ENCODE data around the gene LRRC47.

The LRRC47 gene

DNA sequence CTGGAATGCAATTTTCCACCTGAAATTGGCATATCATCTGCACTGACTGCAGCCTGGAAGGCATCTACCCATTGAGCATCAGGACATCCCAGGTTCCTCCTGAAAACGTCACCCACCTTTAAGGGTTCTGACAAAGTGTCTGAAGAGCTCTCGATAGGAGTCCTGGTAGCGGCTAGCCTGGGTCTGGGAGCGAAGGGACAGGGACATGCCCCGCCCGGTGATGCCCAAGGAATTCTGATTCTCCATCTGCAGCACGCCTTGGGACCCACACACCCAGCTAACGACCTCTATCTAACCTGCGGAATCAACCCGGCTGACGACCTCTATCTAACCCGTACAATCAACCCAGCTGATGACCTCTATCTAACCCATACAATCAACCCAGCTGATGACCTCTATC, 57.4 kb downstream of the LRRC47 start:
- Histone ChIP-seq H3K4me1 (ENCODE audit: control insufficient read depth, insufficient read depth, low read length, poor library complexity, severe bottlenecking) (no peaks in the 10 kb centered on the region), H3K27ac (ENCODE audit: low read depth, low read length, severe bottlenecking) (no peak overlapping the region), H3K4me3 (ENCODE audit: extremely low read depth, insufficient read depth, low read length, poor library complexity, severe bottlenecking) (no peak overlapping the region), H3K36me3 (ENCODE audit: control insufficient read depth, insufficient read depth, low read length) (peaks cover 78% of the 10 kb centered on the region), H3K9me3 (ENCODE audit: control insufficient read depth, low read length) (no peaks in the 10 kb centered on the region)
- 93 to 98% methylated on average over 8 to 12 of the region's 12 CpGs for WGBS, 2 experiments (ENCODE audit: insufficient coverage in 2 of 2)

DNA sequence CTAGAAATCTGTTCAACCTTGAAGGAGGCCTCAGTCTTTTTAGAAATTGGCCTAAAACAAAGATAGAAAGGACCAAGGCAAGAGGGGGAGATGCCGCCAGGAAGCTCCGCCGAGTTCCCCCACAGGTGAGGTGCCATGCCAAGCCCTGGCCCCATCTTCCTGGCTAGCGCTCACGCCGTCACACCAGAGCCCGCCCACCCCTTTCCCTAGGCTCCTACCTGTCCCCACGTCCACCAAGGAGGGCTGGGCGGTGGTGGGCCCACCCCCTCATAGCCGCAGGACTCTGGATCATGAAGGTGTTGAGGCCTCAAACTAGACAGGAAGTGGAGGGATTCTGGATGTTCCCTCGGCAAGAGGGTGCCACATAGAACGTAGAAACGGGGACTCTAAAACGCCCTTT, 59.6 kb downstream of the LRRC47 start:
- 92 to 99% methylated on average over 12 to 14 of the region's 14 CpGs for WGBS, 2 experiments (ENCODE audit: insufficient coverage in 2 of 2)
- peaks cover 2% of the 10 kb centered on the region for H3K4me1 ChIP-seq (ENCODE audit: control insufficient read depth, insufficient read depth, low read length, poor library complexity, severe bottlenecking)
- H3K27ac ChIP-seq (ENCODE audit: low read depth, low read length, severe bottlenecking): no peak overlapping the region
- no peaks in the 10 kb centered on the region for H3K9me3 ChIP-seq (ENCODE audit: control insufficient read depth, low read length)
- peaks cover 57% of the 10 kb centered on the region for H3K36me3 ChIP-seq (ENCODE audit: control insufficient read depth, insufficient read depth, low read length)
- no peak overlapping the region for H3K4me3 ChIP-seq (ENCODE audit: extremely low read depth, insufficient read depth, low read length, poor library complexity, severe bottlenecking)

DNA sequence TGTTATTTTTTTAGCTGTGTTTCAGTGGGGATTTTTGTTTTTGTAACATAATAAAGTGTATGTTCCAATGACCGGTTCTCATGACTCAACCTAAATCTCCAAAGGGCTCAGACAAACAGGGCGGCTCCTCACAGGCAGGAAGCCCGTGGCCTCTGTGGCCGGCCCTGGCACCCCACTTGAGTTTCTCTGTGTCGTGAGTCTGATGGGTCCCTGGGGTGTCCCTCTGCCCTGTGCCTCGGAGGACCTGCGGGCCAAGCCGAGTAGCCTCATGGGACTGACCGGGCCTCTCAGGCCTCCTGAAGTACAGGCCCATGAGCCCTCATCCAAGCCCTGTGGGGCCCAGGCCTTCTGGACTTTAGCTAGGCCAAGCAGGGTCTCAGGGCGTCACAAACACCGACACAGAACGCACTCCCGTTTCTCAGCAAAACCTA, 60.2 kb downstream of the LRRC47 start:
- H3K36me3 ChIP-seq (ENCODE audit: control insufficient read depth, insufficient read depth, low read length): peaks cover 51% of the 10 kb centered on the region
- no peaks in the 10 kb centered on the region for H3K9me3 ChIP-seq (ENCODE audit: control insufficient read depth, low read length)
- WGBS, 2 experiments (ENCODE audit: insufficient coverage in 2 of 2): 95 to 99% methylated on average over 12 to 13 of the region's 13 CpGs
- H3K27ac ChIP-seq (ENCODE audit: low read depth, low read length, severe bottlenecking): no peak overlapping the region
- peaks cover 2% of the 10 kb centered on the region for H3K4me1 ChIP-seq (ENCODE audit: control insufficient read depth, insufficient read depth, low read length, poor library complexity, severe bottlenecking)
- no peak overlapping the region for H3K4me3 ChIP-seq (ENCODE audit: extremely low read depth, insufficient read depth, low read length, poor library complexity, severe bottlenecking)

DNA sequence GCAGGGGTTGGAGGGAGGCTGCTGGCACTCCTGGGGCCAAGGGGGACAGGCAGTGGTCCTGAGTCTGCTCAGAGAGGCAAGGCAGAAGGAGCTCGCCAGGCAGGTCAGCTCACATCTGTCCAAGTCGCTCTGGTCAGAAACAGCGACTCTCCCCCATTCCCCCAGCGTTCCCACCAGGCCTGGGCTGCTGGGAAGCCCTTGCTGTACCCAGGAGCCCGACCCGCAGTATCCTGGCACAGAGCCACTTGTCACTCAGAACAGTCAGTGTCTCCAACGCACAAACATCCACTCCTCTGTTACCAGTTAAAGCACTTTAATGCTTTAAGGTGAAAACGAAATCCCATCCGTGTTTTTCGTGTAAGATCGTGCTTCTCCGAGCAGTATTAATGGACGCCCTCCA, 60.6 kb downstream of the LRRC47 start:
- peaks cover 2% of the 10 kb centered on the region for H3K4me1 ChIP-seq (ENCODE audit: control insufficient read depth, insufficient read depth, low read length, poor library complexity, severe bottlenecking)
- no peaks in the 10 kb centered on the region for H3K9me3 ChIP-seq (ENCODE audit: control insufficient read depth, low read length)
- peaks cover 47% of the 10 kb centered on the region for H3K36me3 ChIP-seq (ENCODE audit: control insufficient read depth, insufficient read depth, low read length)
- H3K27ac ChIP-seq (ENCODE audit: low read depth, low read length, severe bottlenecking): no peak overlapping the region
- H3K4me3 ChIP-seq (ENCODE audit: extremely low read depth, insufficient read depth, low read length, poor library complexity, severe bottlenecking): no peak overlapping the region
- 94 to 95% methylated on average over 13 of the region's 13 CpGs for WGBS, 2 experiments (ENCODE audit: insufficient coverage in 2 of 2)

DNA sequence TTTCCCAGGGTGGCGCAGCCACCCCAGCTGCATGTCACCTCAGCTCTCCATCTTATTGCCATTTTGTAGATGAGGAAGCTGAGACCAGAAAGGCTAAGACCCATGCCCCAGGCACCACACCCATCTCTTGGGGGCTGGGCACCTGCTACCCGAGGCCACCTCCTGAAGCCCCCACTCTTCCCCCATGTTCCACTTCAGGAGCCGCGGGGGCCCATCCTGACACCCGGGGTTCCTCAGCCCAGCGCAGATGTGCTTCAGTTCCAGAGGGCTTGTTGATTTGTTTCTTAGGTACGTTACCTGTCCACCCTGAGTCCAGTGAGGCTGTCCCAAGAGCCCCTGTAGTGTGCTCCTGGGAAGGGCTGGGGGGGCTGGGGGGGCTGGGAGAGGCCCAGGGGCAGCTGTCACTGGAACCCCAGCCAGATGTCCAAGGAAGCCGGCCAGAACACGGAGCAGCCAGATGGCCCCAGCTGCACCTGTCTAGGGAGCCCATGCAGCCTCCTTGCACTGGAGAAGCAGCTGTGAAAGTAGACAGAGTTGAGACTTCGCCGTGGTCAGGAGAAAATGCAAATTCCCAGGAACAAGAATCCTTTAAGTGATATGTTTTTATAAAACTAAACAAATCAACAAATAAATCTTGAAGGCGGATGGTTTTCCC, 61.1 kb downstream of the LRRC47 start:
- H3K4me1 ChIP-seq (ENCODE audit: control insufficient read depth, insufficient read depth, low read length, poor library complexity, severe bottlenecking): peaks cover 2% of the 10 kb centered on the region
- H3K27ac ChIP-seq (ENCODE audit: low read depth, low read length, severe bottlenecking): no peak overlapping the region
- H3K4me3 ChIP-seq (ENCODE audit: extremely low read depth, insufficient read depth, low read length, poor library complexity, severe bottlenecking): no peak overlapping the region
- WGBS, 2 experiments (ENCODE audit: insufficient coverage in 2 of 2): 91 to 95% methylated on average over 8 of the region's 12 CpGs
- no peaks in the 10 kb centered on the region for H3K9me3 ChIP-seq (ENCODE audit: control insufficient read depth, low read length)
- H3K36me3 ChIP-seq (ENCODE audit: control insufficient read depth, insufficient read depth, low read length): peaks cover 43% of the 10 kb centered on the region

DNA sequence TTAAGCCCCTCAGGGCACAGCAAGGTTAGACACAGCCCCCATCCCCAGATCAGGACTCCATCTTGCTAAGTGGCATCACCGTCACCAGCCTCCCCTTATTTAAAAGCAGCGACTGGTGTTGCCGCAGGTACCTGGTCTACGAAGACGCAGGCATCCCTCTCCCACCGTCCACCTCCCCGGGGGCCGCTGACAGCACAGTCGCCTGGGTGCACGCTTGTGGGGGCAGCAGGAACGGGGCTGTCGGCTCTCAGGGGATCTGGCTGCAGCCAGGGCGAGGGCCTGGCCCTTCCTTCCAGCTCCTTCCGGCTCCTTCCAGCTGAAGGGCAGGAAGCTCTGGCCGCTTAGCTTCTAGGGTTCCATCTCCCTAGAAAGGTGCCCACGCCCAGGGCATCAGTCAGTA, 61.7 kb downstream of the LRRC47 start:
- Histone ChIP-seq H3K27ac (ENCODE audit: low read depth, low read length, severe bottlenecking) (no peak overlapping the region), H3K9me3 (ENCODE audit: control insufficient read depth, low read length) (no peaks in the 10 kb centered on the region), H3K4me1 (ENCODE audit: control insufficient read depth, insufficient read depth, low read length, poor library complexity, severe bottlenecking) (peaks cover 2% of the 10 kb centered on the region), H3K4me3 (ENCODE audit: extremely low read depth, insufficient read depth, low read length, poor library complexity, severe bottlenecking) (no peak overlapping the region), H3K36me3 (ENCODE audit: control insufficient read depth, insufficient read depth, low read length) (peaks cover 39% of the 10 kb centered on the region)
- WGBS, 2 experiments (ENCODE audit: insufficient coverage in 2 of 2): 95 to 97% methylated on average over 16 of the region's 16 CpGs

DNA sequence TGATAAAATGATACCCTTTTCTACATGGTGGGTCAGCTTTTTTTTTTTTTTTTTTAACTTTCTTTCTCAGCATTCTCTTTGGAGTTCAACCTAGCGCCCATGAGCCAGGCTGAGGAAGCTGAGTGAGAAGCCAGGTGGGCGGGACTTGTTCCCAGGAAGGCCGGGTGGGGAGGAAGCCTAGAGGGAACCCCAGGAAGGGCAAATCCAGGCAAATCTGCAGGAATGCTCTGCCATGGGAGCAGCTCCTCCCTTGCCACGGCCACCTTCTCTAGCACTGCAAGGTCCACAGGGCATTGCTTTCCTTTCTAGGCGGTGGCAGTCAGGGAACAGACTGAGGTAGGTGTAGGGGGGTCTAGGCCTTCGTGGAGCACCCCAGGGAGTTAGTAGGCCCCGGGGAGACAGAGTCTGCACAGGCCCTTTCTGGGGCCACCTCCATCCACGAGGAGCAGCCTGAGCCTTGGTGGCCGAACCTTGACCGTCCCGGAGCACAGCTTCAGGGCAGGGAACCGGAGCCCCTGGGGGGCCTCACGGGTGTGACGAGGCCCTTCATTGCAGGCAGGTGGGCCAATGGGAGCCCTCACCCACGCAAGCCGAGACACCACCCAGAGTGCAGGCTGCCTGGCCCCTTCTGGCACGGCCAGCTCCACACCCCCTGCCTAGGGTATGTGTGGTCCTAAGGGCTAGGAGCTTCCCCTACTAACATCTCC, 62.3 kb downstream of the LRRC47 start:
- no peaks in the 10 kb centered on the region for H3K9me3 ChIP-seq (ENCODE audit: control insufficient read depth, low read length)
- 93 to 96% methylated on average over 11 to 16 of the region's 17 CpGs for WGBS, 2 experiments (ENCODE audit: insufficient coverage in 2 of 2)
- no peak overlapping the region for H3K27ac ChIP-seq (ENCODE audit: low read depth, low read length, severe bottlenecking)
- H3K4me3 ChIP-seq (ENCODE audit: extremely low read depth, insufficient read depth, low read length, poor library complexity, severe bottlenecking): no peak overlapping the region
- peaks cover 2% of the 10 kb centered on the region for H3K4me1 ChIP-seq (ENCODE audit: control insufficient read depth, insufficient read depth, low read length, poor library complexity, severe bottlenecking)
- peaks cover 35% of the 10 kb centered on the region for H3K36me3 ChIP-seq (ENCODE audit: control insufficient read depth, insufficient read depth, low read length)

DNA sequence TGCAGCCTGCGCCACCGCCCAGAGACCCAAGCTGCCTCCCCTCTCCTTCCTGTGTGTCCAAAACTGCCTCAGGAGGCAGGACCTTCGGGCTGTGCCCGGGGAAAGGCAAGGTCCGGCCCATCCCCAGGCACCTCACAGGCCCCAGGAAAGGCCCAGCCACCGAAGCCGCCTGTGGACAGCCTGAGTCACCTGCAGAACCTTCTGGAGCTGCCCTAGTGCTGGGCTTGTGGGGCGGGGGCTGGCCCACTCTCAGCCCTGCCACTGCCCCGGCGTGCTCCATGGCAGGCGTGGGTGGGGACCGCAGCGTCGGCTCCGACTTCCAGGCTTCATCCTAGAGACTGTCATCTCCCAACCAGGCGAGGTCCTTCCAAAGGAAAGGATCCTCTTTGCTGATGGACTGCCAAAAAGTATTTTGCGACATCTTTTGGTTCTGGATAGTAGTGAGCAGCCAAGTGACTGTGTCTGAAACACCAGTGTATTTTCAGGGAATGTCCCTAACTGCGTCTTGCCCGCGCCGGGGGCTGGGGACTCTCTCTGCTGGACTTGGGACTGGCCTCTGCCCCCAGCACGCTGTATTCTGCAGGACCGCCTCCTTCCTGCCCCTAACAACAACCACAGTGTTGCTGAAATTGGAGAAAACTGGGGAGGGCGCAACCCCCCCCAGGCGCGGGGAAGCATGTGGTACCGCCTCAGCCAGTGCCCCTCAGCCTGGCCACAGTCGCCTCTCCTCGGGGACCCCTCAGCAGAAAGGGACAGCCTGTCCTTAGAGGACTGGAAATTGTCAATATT, 63.0 kb downstream of the LRRC47 start:
- Histone ChIP-seq H3K27ac (ENCODE audit: low read depth, low read length, severe bottlenecking) (no peak overlapping the region), H3K9me3 (ENCODE audit: control insufficient read depth, low read length) (no peaks in the 10 kb centered on the region), H3K4me3 (ENCODE audit: extremely low read depth, insufficient read depth, low read length, poor library complexity, severe bottlenecking) (no peak overlapping the region), H3K36me3 (ENCODE audit: control insufficient read depth, insufficient read depth, low read length) (peaks cover 28% of the 10 kb centered on the region), H3K4me1 (ENCODE audit: control insufficient read depth, insufficient read depth, low read length, poor library complexity, severe bottlenecking) (peaks cover 2% of the 10 kb centered on the region)
- 91% methylated on average over 24 to 25 of the region's 29 CpGs for WGBS, 2 experiments (ENCODE audit: insufficient coverage in 2 of 2)

DNA sequence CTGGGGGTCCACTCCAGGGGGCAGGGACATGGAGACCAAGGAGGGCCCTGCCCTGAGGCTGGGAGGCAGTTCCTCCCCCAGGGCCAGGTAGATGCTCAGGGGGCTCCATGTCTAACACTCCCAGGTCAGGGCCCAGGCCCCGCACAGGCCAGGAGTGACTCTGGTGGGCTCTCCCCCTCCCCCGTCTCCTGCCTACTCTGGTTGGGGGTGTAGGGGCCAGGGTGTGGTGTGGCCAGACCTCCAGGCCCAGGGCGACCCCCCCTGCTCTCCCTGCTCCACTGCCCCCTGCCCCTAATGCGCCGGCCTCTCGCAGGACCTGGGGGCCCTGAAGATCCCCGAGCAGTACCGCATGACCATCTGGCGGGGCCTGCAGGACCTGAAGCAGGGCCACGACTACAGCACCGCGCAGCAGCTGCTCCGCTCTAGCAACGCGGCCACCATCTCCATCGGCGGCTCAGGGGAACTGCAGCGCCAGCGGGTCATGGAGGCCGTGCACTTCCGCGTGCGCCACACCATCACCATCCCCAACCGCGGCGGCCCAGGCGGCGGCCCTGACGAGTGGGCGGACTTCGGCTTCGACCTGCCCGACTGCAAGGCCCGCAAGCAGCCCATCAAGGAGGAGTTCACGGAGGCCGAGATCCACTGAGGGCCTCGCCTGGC, 63.7 kb downstream of the LRRC47 start:
- Histone ChIP-seq H3K9me3 (ENCODE audit: control insufficient read depth, low read length) (no peaks in the 10 kb centered on the region), H3K27ac (ENCODE audit: low read depth, low read length, severe bottlenecking) (no peak overlapping the region), H3K4me3 (ENCODE audit: extremely low read depth, insufficient read depth, low read length, poor library complexity, severe bottlenecking) (no peak overlapping the region), H3K36me3 (ENCODE audit: control insufficient read depth, insufficient read depth, low read length) (peaks cover 21% of the 10 kb centered on the region), H3K4me1 (ENCODE audit: control insufficient read depth, insufficient read depth, low read length, poor library complexity, severe bottlenecking) (peaks cover 2% of the 10 kb centered on the region)
- WGBS, 2 experiments (ENCODE audit: insufficient coverage in 2 of 2): 86 to 89% methylated on average over 23 to 32 of the region's 37 CpGs

DNA sequence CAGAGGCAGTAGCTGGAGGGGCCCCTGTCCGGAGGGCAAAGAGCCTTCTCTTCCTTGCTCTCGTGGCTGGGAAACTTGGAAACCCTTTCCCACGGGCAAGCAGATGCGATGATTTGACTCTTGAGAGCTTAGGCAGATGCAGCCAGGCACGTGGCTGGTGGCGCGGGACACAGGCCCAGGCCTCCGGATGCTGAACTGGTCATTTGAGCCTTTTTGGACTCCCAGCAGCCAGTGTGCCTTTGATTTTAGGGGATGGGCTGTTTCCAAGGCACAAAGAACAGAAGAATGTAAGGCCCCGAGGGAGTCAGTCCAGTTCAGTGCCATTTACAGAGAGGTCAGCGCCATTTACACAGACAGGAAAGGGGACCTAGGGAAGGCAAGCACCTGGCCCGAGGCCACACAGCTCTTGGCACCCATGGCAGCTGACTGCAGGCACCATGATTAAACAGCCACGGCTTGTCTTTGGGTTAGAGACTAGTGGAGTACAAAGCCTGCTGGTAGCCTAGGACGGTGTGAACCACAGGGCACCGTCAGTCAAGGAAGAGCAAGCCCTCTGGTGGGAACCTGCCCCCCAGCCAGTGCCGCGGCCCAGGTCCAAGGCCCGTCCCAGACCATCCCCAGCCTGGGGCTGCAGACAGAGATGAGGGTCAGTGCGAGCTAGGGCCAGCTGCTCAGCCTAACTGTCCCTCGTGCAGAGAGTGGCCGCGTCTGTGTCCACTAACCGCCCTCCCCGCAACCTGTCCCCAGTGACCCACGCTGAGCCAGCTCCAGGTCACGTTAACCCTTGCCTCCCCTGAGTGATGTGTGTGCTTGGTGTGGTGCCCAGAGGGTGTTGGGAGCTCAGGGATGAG, 64.5 kb downstream of the LRRC47 start:
- Histone ChIP-seq H3K4me3 (ENCODE audit: extremely low read depth, insufficient read depth, low read length, poor library complexity, severe bottlenecking) (no peak overlapping the region), H3K36me3 (ENCODE audit: control insufficient read depth, insufficient read depth, low read length) (peaks cover 14% of the 10 kb centered on the region), H3K4me1 (ENCODE audit: control insufficient read depth, insufficient read depth, low read length, poor library complexity, severe bottlenecking) (peaks cover 2% of the 10 kb centered on the region), H3K27ac (ENCODE audit: low read depth, low read length, severe bottlenecking) (no peak overlapping the region), H3K9me3 (ENCODE audit: control insufficient read depth, low read length) (no peaks in the 10 kb centered on the region)
- 81 to 85% methylated on average over 20 to 22 of the region's 25 CpGs for WGBS, 2 experiments (ENCODE audit: insufficient coverage in 2 of 2)

Measured in mesodermal cell (in vitro differentiated cells).